Esophagus (tissue), 2 donors: ENCODE measurements around the gene TEX38. TPM values are rescaled to one million over a fixed set of nuclear protein-coding genes. Genes with fewer than 3 reads are reported as not detected.

Experiments used
- H3K27ac ChIP-seq, 2 donors: one replicate each; pipeline ENCODE4 v1.5.1; 2013; ENCODE audit warnings: low read depth in 2 of 2, mild to moderate bottlenecking in 2 of 2, inconsistent platforms in 1 of 2, low read length in 1 of 2, moderate library complexity in 1 of 2
- H3K27me3 ChIP-seq, 2 donors: one replicate each; pipeline ENCODE4 v1.6.1; 2013; ENCODE audit warnings: low read length in 2 of 2, control low read depth in 1 of 2, mild to moderate bottlenecking in 1 of 2; ENCODE audit not compliant: insufficient read depth in 2 of 2, control insufficient read depth in 1 of 2
- H3K36me3 ChIP-seq, 2 donors: one replicate each; pipeline ENCODE4 v1.6.1; 2013; ENCODE audit warnings: low read length in 1 of 2; ENCODE audit not compliant: control insufficient read depth in 2 of 2, insufficient read depth in 2 of 2
- H3K4me1 ChIP-seq, 2 donors: one replicate each; pipeline ENCODE4 v1.6.1; 2013; ENCODE audit warnings: low read length in 1 of 2; ENCODE audit not compliant: control insufficient read depth in 2 of 2, insufficient read depth in 2 of 2
- H3K4me3 ChIP-seq, 2 donors: one replicate each; pipeline ENCODE4 v1.5.1; 2013; ENCODE audit warnings: low read length in 2 of 2, mild to moderate bottlenecking in 2 of 2, low read depth in 1 of 2, moderate library complexity in 1 of 2
- H3K9me3 ChIP-seq, 2 donors: one replicate each; pipeline ENCODE4 v1.6.1; 2013; ENCODE audit warnings: mild to moderate bottlenecking in 2 of 2, low read depth in 1 of 2, low read length in 1 of 2, moderate library complexity in 1 of 2; ENCODE audit not compliant: control insufficient read depth in 2 of 2, insufficient read depth in 1 of 2
- WGBS, 2 donors: extraction: QIAGEN DNeasy Blood & Tissue Kit; methylation state at CpG; one replicate each; pipeline ENCODE4 v1.1.7; 2013; 5-methylcytosine and 5-hydroxymethylcytosine counted together
- polyA plus RNA-seq, 2 donors: library from polyadenylated mRNA; stranded (reverse); fragments of 200-250 nt; gene quantifications; one replicate each; pipeline ENCODE4 v1.2.3, GENCODE V29; 2013
- donor health status: healthy with polysubstance abuse.
- donor health status: Bipolar disorder and iron deficiency.

TEX38 gene
- polyA plus RNA-seq, 2 donors = not detected

DNA sequence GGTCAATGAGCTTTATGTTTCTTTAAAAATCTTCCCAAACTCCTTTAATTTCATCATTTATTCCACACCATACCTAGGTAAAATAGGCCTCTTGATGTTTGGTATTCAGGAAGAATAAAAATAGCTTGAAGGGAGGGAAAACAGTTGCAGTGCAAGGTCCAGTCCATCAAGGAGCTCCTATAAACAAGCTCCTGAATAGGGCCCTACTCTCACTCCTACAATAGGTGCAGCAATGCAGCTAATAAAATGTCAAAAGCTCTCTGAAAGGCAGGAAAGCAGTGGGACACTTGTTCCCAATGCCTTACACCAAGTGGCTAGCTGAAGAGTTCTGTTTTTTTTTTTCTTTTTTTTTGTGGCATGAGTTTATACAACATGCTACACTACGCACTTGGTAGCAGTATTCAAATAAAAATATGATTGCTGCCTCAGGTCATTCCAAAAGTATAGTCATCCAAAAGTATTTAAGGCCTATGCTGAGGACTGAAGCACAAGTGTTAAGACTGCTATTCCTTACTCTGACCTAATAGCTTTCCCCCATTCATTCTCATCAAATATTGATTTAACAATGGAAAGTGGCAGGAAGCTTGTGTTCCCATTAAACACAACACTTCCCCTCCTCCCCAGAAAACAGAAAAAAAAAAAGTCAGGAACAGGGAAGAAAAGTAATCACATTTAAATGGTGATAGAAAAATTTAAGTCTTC is 9.8 kb downstream of the TEX38 start:
- H3K4me1 ChIP-seq = no peaks in the 10 kb centered on the region
- H3K36me3 ChIP-seq = peaks cover 8 to 15% of the 10 kb centered on the region in 2 donors
- no peak overlapping the region for H3K4me3 ChIP-seq
- no peaks in the 10 kb centered on the region for H3K27me3 ChIP-seq
- WGBS, 2 donors = 86 to 91% methylated on average over 1 of the region's 1 CpG
- H3K9me3 ChIP-seq = no peaks in the 10 kb centered on the region
- no peak overlapping the region for H3K27ac ChIP-seq

DNA sequence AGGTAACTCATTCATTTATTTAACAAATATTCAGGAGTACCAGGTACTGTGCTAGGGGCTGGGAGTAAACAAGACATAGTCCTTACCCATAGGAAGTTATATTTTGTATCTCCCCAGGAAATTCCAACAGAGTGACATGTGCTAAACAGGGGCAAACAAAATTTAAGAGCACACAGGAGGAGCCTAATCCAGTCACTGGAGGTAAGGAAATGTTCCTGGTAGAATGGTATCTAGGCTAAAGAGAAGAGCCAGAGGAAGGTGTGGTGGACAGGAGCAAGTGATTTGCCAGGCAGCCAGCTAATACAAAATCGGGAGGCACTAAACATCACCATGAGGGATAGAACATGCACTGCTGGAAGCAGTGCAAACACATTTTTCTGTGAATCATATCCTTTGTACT is 10.4 kb downstream of the TEX38 start:
- 40 to 75% methylated on average over 1 of the region's 1 CpG for WGBS, 2 donors
- Histone ChIP-seq H3K4me1 (no peaks in the 10 kb centered on the region), H3K27ac (no peak overlapping the region), H3K27me3 (no peaks in the 10 kb centered on the region), H3K36me3 (peaks cover 8 to 15% of the 10 kb centered on the region in 2 donors), H3K4me3 (no peak overlapping the region), H3K9me3 (no peaks in the 10 kb centered on the region)

DNA sequence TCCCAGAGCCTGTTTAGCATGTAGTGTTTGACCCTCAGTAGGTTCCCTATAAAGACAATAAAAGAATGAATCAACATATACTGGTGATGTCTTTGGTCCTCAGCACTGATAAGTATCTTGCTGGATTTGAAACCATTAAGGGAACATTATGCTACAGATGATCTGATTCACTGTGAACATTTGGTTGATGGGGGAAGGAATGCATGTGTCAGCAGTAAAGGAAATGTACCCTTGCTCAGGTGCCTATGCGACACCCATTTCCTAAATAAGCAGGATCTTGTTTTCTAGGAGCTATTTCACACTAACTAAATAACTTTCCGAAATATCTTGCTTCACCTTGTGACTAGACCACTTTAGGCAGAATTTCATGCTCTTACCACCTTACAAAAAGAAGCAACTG is 13.0 kb downstream of the TEX38 start:
- Histone ChIP-seq H3K4me1 (peaks cover 2% of the 10 kb centered on the region in 2 donors), H3K9me3 (no peaks in the 10 kb centered on the region), H3K36me3 (peaks cover 6 to 18% of the 10 kb centered on the region in 2 donors), H3K27me3 (no peaks in the 10 kb centered on the region), H3K27ac (no peak overlapping the region), H3K4me3 (no peak overlapping the region)
- WGBS, 2 donors = 95 to 97% methylated on average over 2 of the region's 2 CpGs

DNA sequence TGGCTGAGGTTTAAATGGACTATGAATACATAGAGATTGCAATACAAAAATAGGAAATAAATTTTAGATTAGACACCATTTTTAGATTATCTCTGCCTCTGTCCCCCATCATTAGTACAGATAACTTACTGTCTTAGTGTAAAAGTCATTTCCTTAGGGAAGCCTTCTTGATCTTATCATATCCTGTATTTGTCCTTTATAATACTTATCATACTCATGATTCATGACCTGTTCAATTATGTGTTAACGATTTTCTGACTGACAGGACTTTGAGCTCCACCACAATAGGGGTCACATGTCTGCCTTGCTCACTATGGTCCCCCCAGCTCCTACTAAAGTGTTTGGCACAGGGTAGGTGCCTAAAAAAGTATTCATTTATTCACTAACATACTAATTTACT is 14.6 kb downstream of the TEX38 start:
- H3K4me1 ChIP-seq = peaks cover 2% of the 10 kb centered on the region in 2 donors
- H3K27me3 ChIP-seq = no peaks in the 10 kb centered on the region
- H3K9me3 ChIP-seq = no peaks in the 10 kb centered on the region
- no peak overlapping the region for H3K4me3 ChIP-seq
- H3K36me3 ChIP-seq = peaks cover 15 to 26% of the 10 kb centered on the region in 2 donors
- 35 to 38% methylated on average over 1 of the region's 1 CpG for WGBS, 2 donors
- peak overlapping the region in 1 of 2 donors; percentile 31 for H3K27ac ChIP-seq

DNA sequence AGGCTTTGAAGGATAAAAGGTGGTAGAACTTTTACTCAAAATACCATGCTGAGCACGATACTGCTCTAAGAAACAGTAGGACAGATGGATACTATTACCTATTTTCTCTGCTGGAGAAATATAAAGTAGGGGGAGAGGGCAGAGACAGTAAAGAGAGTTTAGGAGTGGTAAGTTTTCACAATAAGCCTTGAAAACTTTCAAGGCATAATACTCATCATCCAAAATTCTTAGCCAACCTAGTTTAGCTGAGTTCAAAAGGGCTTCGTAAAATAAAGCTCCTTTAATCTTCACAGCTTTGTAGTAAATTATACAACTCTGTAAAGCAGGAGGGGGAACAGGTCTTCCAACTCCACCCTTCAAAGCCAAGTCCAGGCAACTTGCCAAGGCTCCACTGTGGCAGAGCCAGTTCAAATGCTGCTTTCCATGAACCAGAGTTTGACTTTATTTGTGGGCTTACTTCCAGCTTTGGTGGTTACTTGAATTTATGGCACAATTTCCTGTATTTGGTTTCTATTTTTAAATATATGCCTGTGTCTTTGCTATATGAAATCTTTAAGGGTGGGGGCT is 15.5 kb downstream of the TEX38 start:
- peak overlapping the region; percentile 52 to 66 for H3K27ac ChIP-seq
- no peaks in the 10 kb centered on the region for H3K9me3 ChIP-seq
- 24 to 33% methylated on average over 2 of the region's 2 CpGs for WGBS, 2 donors
- H3K36me3 ChIP-seq = peaks cover 16 to 30% of the 10 kb centered on the region in 2 donors
- no peak overlapping the region for H3K4me3 ChIP-seq
- H3K27me3 ChIP-seq = no peaks in the 10 kb centered on the region
- H3K4me1 ChIP-seq = peaks cover 2% of the 10 kb centered on the region in 2 donors

DNA sequence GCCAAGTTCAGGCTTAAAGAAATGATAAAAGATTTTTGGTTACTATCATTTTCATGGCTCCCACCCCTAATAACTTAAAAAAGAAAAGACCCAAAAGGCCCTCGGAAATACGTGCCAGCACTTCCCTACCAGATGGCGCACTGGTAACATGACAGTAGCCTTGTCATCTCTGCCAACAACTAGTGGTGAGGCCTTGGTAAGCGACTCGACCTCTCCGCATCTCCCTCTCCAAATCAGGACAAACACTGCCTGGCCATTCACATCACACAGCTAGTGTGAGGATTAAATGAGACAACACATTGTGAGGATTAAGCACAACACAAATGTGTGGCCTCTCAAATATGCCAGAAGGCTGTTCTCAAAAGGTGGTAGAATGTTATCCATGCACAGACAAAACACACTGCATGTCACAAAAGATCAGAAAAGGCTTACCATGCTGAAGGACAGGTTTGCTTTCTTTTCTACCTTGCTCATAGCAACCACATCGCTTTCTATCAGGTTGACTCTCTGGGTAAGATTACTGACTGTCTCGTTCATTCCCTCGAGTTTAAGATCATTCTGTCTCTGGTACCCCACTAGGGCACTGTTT is 16.4 kb downstream of the TEX38 start:
- H3K36me3 ChIP-seq = peaks cover 16 to 32% of the 10 kb centered on the region in 2 donors

DNA sequence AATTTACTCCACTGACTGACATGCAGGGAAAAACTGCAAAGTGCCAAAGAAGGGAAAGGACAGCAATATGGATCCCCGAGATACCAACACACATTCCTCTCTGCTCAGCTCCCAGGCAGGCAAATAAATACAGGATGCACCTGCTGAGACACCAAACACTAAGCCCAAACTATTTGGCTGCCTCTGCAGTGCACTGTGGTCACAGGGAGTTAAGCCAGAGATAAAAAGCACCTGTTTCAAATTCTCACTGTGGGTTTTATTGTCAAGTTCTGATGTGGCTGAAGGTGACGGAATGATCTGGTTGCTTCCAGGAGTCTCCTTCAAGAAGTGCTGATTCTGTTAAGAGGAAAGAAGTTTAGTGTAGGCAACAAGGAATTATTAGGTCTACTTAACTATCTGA is 17.7 kb downstream of the TEX38 start:
- Histone ChIP-seq H3K4me1 (peaks cover 2% of the 10 kb centered on the region in 2 donors), H3K27me3 (no peaks in the 10 kb centered on the region)

More for the DNA sequence above, 16.4 kb downstream of the TEX38 start:
- H3K9me3 ChIP-seq = no peaks in the 10 kb centered on the region
- H3K27me3 ChIP-seq = no peaks in the 10 kb centered on the region
- H3K4me3 ChIP-seq = no peak overlapping the region
- peaks cover 2% of the 10 kb centered on the region in 2 donors for H3K4me1 ChIP-seq
- 62 to 63% methylated on average over 9 of the region's 9 CpGs for WGBS, 2 donors
- peak overlapping the region in 1 of 2 donors; percentile 87 for H3K27ac ChIP-seq

DNA sequence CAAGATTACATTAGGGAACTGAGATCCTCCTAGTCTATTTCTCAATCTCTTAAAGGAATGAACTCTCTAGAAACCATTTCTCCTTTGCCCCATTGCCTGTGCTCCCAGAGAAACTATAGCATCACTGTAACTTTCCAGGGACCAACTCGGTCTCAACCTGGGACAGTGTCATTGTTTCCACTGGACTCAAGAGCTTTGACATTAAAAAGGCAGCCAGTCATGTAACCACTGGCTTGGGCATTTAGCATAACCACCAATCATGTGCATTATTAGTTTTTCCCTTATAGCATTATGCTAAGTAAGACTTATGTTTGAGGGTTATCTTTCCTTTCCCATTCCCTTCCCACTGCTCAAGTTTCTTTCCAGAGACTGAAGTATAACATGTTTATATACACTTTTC is 18.2 kb downstream of the TEX38 start:
- Histone ChIP-seq H3K27ac (no peak overlapping the region), H3K36me3 (peaks cover 10 to 21% of the 10 kb centered on the region in 2 donors), H3K9me3 (no peaks in the 10 kb centered on the region), H3K27me3 (no peaks in the 10 kb centered on the region), H3K4me1 (peaks cover 2% of the 10 kb centered on the region in 2 donors), H3K4me3 (no peak overlapping the region)
- WGBS, 2 donors = 89 to 94% methylated on average over 1 of the region's 1 CpG

More for the DNA sequence above, 17.7 kb downstream of the TEX38 start:
- 69 to 84% methylated on average over 2 of the region's 2 CpGs for WGBS, 2 donors
- Histone ChIP-seq H3K36me3 (peaks cover 10 to 27% of the 10 kb centered on the region in 2 donors), H3K4me3 (no peak overlapping the region), H3K27ac (no peak overlapping the region), H3K9me3 (no peaks in the 10 kb centered on the region)

DNA sequence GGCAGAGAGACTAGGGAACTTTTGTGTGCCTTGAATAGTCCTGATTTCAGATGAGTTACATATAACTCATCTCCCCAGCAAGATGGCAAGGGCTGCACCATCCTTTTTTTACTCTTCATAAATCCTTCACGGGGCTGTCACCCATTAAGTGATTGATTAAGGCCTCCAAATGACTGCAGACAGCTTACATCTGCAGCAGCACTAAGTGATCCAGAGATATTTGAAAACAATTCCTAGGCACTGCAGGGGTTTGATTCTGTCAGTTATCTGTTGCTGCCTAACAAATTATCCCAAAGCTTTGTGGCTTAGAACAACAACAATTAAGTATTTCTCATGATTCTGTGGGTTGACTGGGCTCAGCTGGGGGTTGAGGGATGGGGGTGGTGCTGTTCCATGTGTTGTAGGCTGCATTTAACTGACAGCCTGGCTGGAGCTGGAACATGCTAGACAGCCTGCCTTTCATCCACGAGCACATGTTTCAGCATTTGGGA is 19.3 kb downstream of the TEX38 start:
- Histone ChIP-seq H3K4me1 (peaks cover 2% of the 10 kb centered on the region in 2 donors), H3K9me3 (no peaks in the 10 kb centered on the region), H3K27me3 (no peaks in the 10 kb centered on the region), H3K27ac (no peak overlapping the region), H3K4me3 (no peak overlapping the region), H3K36me3 (peaks cover 17 to 20% of the 10 kb centered on the region in 2 donors)
- 86 to 93% methylated on average over 2 of the region's 2 CpGs for WGBS, 2 donors
